Upper lobe of left lung (tissue), 6 donors: ENCODE results near the gene CEP63. TPM values are rescaled to one million over a fixed set of nuclear protein-coding genes. Genes with fewer than 3 reads are reported as not detected.

ENCODE experiments used
- ATAC-seq, 2 donors: fragments of 200-7000 bp; cut with Tn5 transposase; one replicate each; pipeline ENCODE4 v1.9.1; 2022; ENCODE audit warnings: mild to moderate bottlenecking in 2 of 2, moderate library complexity in 2 of 2; ENCODE audit not compliant: low FRiP score in 2 of 2
- DNase-seq, 2 donors: peaks; one replicate each; pipeline ENCODE4 v3.0.0-alpha.2; 2019 to 2020
- H3K27ac ChIP-seq, 4 donors: fragments of 200-600 bp; sonication (generic); one replicate each; pipeline ENCODE4 v1.5.1; 2016 to 2019
- H3K27me3 ChIP-seq, 4 donors: fragments of 200-600 bp; sonication (generic); one replicate each; pipeline ENCODE4 v1.5.1; 2017 to 2019
- H3K36me3 ChIP-seq, 4 donors: fragments of 200-600 bp; sonication (generic); one replicate each; pipeline ENCODE4 v1.5.1; 2016 to 2019
- H3K4me1 ChIP-seq, 4 donors: fragments of 200-600 bp; sonication (generic); one replicate each; pipeline ENCODE4 v1.5.1; 2018 to 2019
- H3K4me3 ChIP-seq, 4 donors: fragments of 200-600 bp; sonication (generic); one replicate each; pipeline ENCODE4 v1.5.1; 2017 to 2019; ENCODE audit warnings: mild to moderate bottlenecking in 2 of 4, moderate library complexity in 1 of 4
- H3K9me3 ChIP-seq, 4 donors: fragments of 200-600 bp; sonication (generic); one replicate each; pipeline ENCODE4 v1.5.1; 2018 to 2019
- EP300 ChIP-seq, 4 donors: sonication (generic); formaldehyde crosslinking; IDR thresholded peaks; one replicate each; pipeline ENCODE4 v1.5.1; 2017; ENCODE audit warnings: antibody characterized with exemption in 4 of 4, control low read depth in 2 of 4
- POLR2A ChIP-seq, 4 donors: fragments of 450-650 bp; IDR thresholded peaks; one replicate each; pipeline ENCODE4 v1.5.1; 2016 to 2017; ENCODE audit warnings: antibody characterized with exemption in 4 of 4, mild to moderate bottlenecking in 2 of 4
- POLR2AphosphoS5 ChIP-seq, 2 donors: sonication (generic); formaldehyde crosslinking; IDR thresholded peaks; one replicate each; pipeline ENCODE4 v1.5.1; 2017; ENCODE audit warnings: antibody characterized with exemption in 2 of 2
- WGBS, 2 donors: methylation state at CpG; one replicate each; pipeline ENCODE4 v1.1.5; 2017 to 2018; 5-methylcytosine and 5-hydroxymethylcytosine counted together
- total RNA-seq, 6 donors: library from RNA; depleted of rRNA in 4 of 6; stranded (reverse); fragments of >200 nt in 4 of 6; gene quantifications; one replicate each; pipeline versions ENCODE4 v1.1.0 to v1.2.1, GENCODE V29; 2016 to 2021
- TF ChIP-seq, protein P1 (sequence below), 6 experiments: fragments of 450-650 bp in 4 of 6; fragments of 200-600 bp in 2 of 6; sonication (generic) in 2 of 6; IDR thresholded peaks; one replicate each; pipeline ENCODE4 v1.5.1; 2016 to 2019; ENCODE audit warnings: antibody characterized with exemption in 6 of 6
- donor health status: DM: no; HTN: no; CAD: no; lungs with moderate emphysema.
- donor health status: DM: no; HTN: yes; CAD: no; lungs with severe emphysema.

The CEP63 gene
- total RNA-seq, 6 donors from 2014 or later: 13.8 to 44.0 (median 20.6) TPM

DNA sequence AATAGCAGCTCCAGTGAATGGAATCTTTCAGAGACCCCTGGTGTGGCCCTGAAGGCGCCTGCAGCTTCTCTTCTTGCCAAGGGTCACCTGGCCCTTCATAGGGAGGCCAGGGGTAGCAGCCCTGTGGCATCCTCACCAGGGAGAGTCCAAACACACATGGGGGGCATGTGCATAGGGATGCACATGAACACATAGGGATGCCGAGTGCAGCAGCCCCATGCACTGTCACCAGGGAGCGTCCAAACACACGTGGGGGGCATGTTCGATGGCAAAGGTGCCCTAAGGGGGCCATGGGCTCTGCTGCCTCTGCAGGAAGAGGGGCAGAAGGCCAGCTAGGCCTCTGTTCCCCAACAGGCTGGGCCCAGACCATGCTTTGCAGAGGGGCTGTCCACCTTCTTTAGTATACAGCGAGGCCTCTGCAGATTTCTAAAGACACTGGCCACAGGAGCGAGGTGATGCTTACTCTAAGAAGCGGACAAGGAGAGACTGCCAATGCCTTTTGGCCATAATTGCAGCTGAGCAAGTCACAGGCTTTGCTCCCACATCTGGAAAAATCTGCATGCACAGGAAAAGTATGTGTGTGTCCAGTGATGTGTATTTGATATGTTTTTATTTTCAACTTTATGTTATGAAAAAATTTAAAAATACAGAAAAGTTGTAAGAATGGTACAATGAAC, 21.0 kb upstream of the CEP63 start:
- Histone ChIP-seq H3K4me1 (peaks cover 0 to 12% (median 2%) of the 10 kb centered on the region in 4 donors), H3K27ac (peak overlapping the region in 3 of 4 donors; percentile 30 to 57 (median 41)), H3K4me3 (no peak overlapping the region), H3K27me3 (no peaks in the 10 kb centered on the region), H3K9me3 (no peaks in the 10 kb centered on the region), H3K36me3 (no peaks in the 10 kb centered on the region)
- WGBS, 2 donors: 73 to 74% methylated on average over 4 to 8 of the region's 8 CpGs
- DNase-seq (no peak), ATAC-seq (peak in 1 of 2 donors; percentile 22)
- TF ChIP-seq, protein P1, sequence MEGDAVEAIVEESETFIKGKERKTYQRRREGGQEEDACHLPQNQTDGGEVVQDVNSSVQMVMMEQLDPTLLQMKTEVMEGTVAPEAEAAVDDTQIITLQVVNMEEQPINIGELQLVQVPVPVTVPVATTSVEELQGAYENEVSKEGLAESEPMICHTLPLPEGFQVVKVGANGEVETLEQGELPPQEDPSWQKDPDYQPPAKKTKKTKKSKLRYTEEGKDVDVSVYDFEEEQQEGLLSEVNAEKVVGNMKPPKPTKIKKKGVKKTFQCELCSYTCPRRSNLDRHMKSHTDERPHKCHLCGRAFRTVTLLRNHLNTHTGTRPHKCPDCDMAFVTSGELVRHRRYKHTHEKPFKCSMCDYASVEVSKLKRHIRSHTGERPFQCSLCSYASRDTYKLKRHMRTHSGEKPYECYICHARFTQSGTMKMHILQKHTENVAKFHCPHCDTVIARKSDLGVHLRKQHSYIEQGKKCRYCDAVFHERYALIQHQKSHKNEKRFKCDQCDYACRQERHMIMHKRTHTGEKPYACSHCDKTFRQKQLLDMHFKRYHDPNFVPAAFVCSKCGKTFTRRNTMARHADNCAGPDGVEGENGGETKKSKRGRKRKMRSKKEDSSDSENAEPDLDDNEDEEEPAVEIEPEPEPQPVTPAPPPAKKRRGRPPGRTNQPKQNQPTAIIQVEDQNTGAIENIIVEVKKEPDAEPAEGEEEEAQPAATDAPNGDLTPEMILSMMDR (IDR thresholded peaks at IDR 0.05): no peak
- no peak for TF ChIP-seq POLR2AphosphoS5 (IDR thresholded peaks at IDR 0.05)
- no peak for TF ChIP-seq EP300 (IDR thresholded peaks at IDR 0.05)
- no peak for TF ChIP-seq POLR2A (IDR thresholded peaks at IDR 0.05)

DNA sequence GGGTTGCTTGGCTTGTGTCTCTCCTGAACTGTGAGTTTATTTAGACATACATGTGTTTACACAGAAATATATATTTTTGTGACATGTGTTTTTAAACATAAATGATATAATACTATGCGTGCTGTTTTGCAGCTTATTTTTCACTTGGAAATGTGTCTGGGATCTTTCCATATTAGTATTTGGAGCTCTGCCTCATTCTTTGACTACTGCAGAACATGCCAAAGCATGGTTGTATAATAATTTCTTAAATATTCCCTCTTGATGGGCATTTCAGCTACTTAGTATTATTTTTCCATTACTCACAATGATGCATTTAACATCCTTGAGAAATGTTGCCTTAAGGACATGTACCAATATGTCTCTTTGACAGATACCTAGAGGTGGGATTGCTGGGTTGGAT, 19.5 kb upstream of the CEP63 start:
- DNase-seq: no peak
- no peak for ATAC-seq
- no peak overlapping the region for H3K27ac ChIP-seq
- H3K4me1 ChIP-seq: peaks cover 0 to 17% (median 2%) of the 10 kb centered on the region in 4 donors
- no peaks in the 10 kb centered on the region for H3K27me3 ChIP-seq
- TF ChIP-seq EP300 (IDR thresholded peaks at IDR 0.05) (no peak), POLR2A (IDR thresholded peaks at IDR 0.05) (no peak), POLR2AphosphoS5 (IDR thresholded peaks at IDR 0.05) (no peak)
- TF ChIP-seq, protein P1 (IDR thresholded peaks at IDR 0.05): no peak
- no peak overlapping the region for H3K4me3 ChIP-seq
- WGBS, 2 donors: 68 to 78% methylated on average over 1 of the region's 1 CpG
- H3K9me3 ChIP-seq: no peaks in the 10 kb centered on the region
- no peaks in the 10 kb centered on the region for H3K36me3 ChIP-seq

DNA sequence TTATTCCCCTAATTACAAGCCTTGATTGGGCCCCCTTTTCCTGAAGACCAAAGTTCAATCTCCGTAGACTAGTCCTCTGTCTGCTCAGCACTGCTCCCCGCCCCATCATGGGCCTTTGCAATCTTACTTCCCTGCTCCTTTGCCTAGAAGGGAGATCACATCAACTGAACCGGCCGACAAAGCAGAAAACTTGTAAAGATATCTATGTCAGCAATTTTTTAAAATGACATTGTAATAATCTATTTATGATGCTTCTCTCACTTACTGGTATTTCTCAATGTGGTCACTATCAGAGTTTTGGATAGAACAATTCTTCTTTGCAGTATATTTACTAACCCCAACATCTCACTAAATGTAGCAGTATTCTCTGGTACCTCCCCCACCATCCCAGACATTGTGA, 17.3 kb upstream of the CEP63 start:
- no peak for ATAC-seq
- 87 to 90% methylated on average over 4 of the region's 4 CpGs for WGBS, 2 donors

DNA sequence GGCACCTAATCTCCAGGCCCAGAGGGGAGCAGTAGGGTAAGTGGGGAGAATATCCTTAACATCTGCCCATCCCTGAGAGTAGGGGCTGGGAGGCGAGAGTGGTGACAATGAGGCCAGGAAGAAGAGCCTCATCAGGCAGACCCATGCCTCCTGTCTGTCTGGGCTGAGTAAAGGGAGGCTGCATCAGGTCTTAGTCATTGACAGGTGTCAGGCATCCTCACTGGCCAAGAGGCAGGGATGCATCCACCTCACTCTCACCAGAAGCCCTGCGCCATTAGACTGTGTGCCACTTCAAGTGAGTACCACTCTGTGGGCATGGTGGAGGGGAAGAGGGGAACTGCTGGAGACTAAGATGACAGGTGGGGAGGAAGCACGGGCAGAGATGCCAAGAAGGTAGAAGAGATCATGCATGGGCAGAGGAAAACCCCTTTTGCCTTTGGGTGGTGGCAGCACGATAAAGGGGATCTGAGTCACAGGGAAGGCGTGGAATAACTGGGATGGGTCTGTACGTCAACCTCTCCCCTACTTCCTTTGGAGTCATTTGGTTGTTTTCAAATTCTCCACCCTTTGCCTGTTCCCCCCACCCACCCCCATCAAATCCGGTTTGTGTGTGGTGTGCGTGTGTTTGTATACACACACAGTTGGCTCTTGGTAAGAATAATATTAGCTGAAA, 14.2 kb upstream of the CEP63 start:
- ATAC-seq (peak; percentile 44 to 69), DNase-seq (no peak)
- no peak overlapping the region for H3K4me3 ChIP-seq
- H3K27ac ChIP-seq: peak overlapping the region in 2 of 4 donors; percentile 0 to 1
- 72 to 75% methylated on average over 8 of the region's 8 CpGs for WGBS, 2 donors
- no peaks in the 10 kb centered on the region for H3K27me3 ChIP-seq
- no peak for TF ChIP-seq EP300 (IDR thresholded peaks at IDR 0.05)
- no peak for TF ChIP-seq POLR2A (IDR thresholded peaks at IDR 0.05)
- TF ChIP-seq, protein P1 (IDR thresholded peaks at IDR 0.05): no peak
- peak in 1 of 2 donors; percentile 22 for TF ChIP-seq POLR2AphosphoS5 (IDR thresholded peaks at IDR 0.05)
- H3K4me1 ChIP-seq: peaks cover 5 to 20% (median 14%) of the 10 kb centered on the region in 4 donors
- peaks cover 0 to 3% (median 0%) of the 10 kb centered on the region in 4 donors for H3K36me3 ChIP-seq
- H3K9me3 ChIP-seq: no peaks in the 10 kb centered on the region

More for the DNA sequence above, 17.3 kb upstream of the CEP63 start:
- Histone ChIP-seq H3K27ac (no peak overlapping the region), H3K27me3 (no peaks in the 10 kb centered on the region), H3K9me3 (no peaks in the 10 kb centered on the region), H3K36me3 (no peaks in the 10 kb centered on the region), H3K4me3 (no peak overlapping the region), H3K4me1 (peaks cover 0 to 10% (median 7%) of the 10 kb centered on the region in 4 donors)
- TF ChIP-seq, protein P1 (IDR thresholded peaks at IDR 0.05): no peak
- no peak for TF ChIP-seq EP300 (IDR thresholded peaks at IDR 0.05)
- TF ChIP-seq POLR2AphosphoS5 (IDR thresholded peaks at IDR 0.05): no peak
- no peak for TF ChIP-seq POLR2A (IDR thresholded peaks at IDR 0.05)
- no peak for DNase-seq
